CD14-positive monocyte (primary cell): ENCODE data around the gene GSTA4. TPM values are rescaled to one million over a fixed set of nuclear protein-coding genes. Genes with fewer than 3 reads are reported as not detected.

ENCODE experiments used
- DNase-seq, 3 donors: peaks; one replicate each; pipeline ENCODE4 v3.0.0-alpha.2; 2011 to 2022
- H2AFZ ChIP-seq: 2 replicates; pipeline ENCODE4 v1.6.0; 2012; ENCODE audit warnings: mild to moderate bottlenecking, low read depth, low read length, inconsistent platforms; ENCODE audit not compliant: insufficient read depth, poor library complexity, severe bottlenecking
- H3K27ac ChIP-seq, 2 donors: 1 replicate in 1 of 2; 2 replicates in 1 of 2; pipeline ENCODE4 v1.5.1; 2012 to 2013; ENCODE audit warnings: low read length in 2 of 2, control low read depth in 1 of 2, inconsistent platforms in 1 of 2, low read depth in 1 of 2, mild to moderate bottlenecking in 1 of 2
- H3K27me3 ChIP-seq, 2 donors: one replicate each; pipeline versions ENCODE4 v1.6.0 to v1.6.1; 2011 to 2013; ENCODE audit warnings: low read length in 2 of 2; ENCODE audit not compliant: control insufficient read depth in 2 of 2, insufficient read depth in 2 of 2
- H3K36me3 ChIP-seq, 2 donors: replicated peaks in 1 of 2; 1 replicate in 1 of 2; 2 replicates in 1 of 2; pipeline versions ENCODE4 v1.5.1 to v1.6.1; 2012 to 2013; ENCODE audit warnings: low read length in 2 of 2, control low read depth in 1 of 2, inconsistent platforms in 1 of 2, mild to moderate bottlenecking in 1 of 2; ENCODE audit not compliant: insufficient read depth in 2 of 2, control insufficient read depth in 1 of 2
- H3K4me1 ChIP-seq, 2 donors: 1 replicate in 1 of 2; 2 replicates in 1 of 2; pipeline versions ENCODE4 v1.5.1 to v1.6.1; 2012 to 2013; ENCODE audit warnings: low read length in 2 of 2, control low read depth in 1 of 2, inconsistent platforms in 1 of 2, mild to moderate bottlenecking in 1 of 2, moderate library complexity in 1 of 2; ENCODE audit not compliant: insufficient read depth in 2 of 2, control insufficient read depth in 1 of 2
- H3K4me2 ChIP-seq: replicated peaks from 2 replicates; pipeline ENCODE3; 2012; ENCODE audit warnings: low read length, moderate library complexity, mild to moderate bottlenecking; ENCODE audit not compliant: poor library complexity, severe bottlenecking; ENCODE audit errors: extremely low read depth
- H3K4me3 ChIP-seq, 3 experiments: fragments of 200-600 bp in 1 of 3; sonication (generic) in 1 of 3; replicated peaks in 1 of 3; 1 replicate in 2 of 3; 2 replicates in 1 of 3; pipeline ENCODE4 v1.5.1; 2011 to 2013; ENCODE audit warnings: low read length in 3 of 3, mild to moderate bottlenecking in 3 of 3, control low read depth in 2 of 3, low read depth in 2 of 3, inconsistent platforms in 1 of 3, moderate library complexity in 1 of 3
- H3K79me2 ChIP-seq: 2 replicates; pipeline ENCODE4 v1.6.0; 2012; ENCODE audit warnings: mild to moderate bottlenecking, control low read depth, inconsistent platforms, low read length, moderate library complexity; ENCODE audit not compliant: insufficient read depth
- H3K9ac ChIP-seq: 2 replicates; pipeline ENCODE4 v1.6.0; 2017; ENCODE audit warnings: low read length, mild to moderate bottlenecking; ENCODE audit not compliant: insufficient read depth, poor library complexity, severe bottlenecking
- H3K9me3 ChIP-seq, 2 donors: replicated peaks in 1 of 2; 1 replicate in 1 of 2; 2 replicates in 1 of 2; pipeline versions ENCODE4 v1.5.1 to v1.6.1; 2012 to 2013; ENCODE audit warnings: low read length in 2 of 2, control low read depth in 1 of 2; ENCODE audit not compliant: control insufficient read depth in 1 of 2, insufficient read depth in 1 of 2
- H4K20me1 ChIP-seq: 2 replicates; pipeline ENCODE4 v1.6.0; 2012; ENCODE audit warnings: mild to moderate bottlenecking, low read length, control low read depth, moderate library complexity; ENCODE audit not compliant: insufficient read depth
- H3K27ac Mint-ChIP-seq, 7 donors: one replicate each; pipeline ENCODE4 v1.8.0; 2020; ENCODE audit warnings: mild to moderate bottlenecking in 7 of 7, mixed read lengths in 7 of 7, moderate library complexity in 6 of 7, inconsistent platforms in 2 of 7
- H3K27me3 Mint-ChIP-seq, 3 donors: one replicate each; pipeline ENCODE4 v1.8.0; 2021 to 2022; ENCODE audit warnings: low read depth in 3 of 3, mild to moderate bottlenecking in 3 of 3, mixed read lengths in 3 of 3, moderate library complexity in 3 of 3, inconsistent platforms in 1 of 3
- H3K36me3 Mint-ChIP-seq, 2 donors: one replicate each; pipeline ENCODE4 v1.8.0; 2020; ENCODE audit warnings: mixed read lengths in 2 of 2, inconsistent platforms in 1 of 2, mild to moderate bottlenecking in 1 of 2
- H3K4me1 Mint-ChIP-seq: one replicate; pipeline ENCODE4 v1.8.0; 2020; ENCODE audit warnings: mild to moderate bottlenecking, mixed read lengths
- H3K4me3 Mint-ChIP-seq, 2 donors: one replicate each; pipeline ENCODE4 v1.8.0; 2020; ENCODE audit warnings: mild to moderate bottlenecking in 2 of 2, mixed read lengths in 2 of 2, moderate library complexity in 1 of 2
- H3K9me3 Mint-ChIP-seq, 7 donors: one replicate each; pipeline ENCODE4 v1.8.0; 2020 to 2022; ENCODE audit warnings: mixed read lengths in 7 of 7, mild to moderate bottlenecking in 6 of 7, moderate library complexity in 6 of 7, inconsistent platforms in 2 of 7
- CTCF ChIP-seq: fragments of 200-600 bp; IDR thresholded peaks from one replicate; pipeline ENCODE4 v1.8.0; 2022; ENCODE audit warnings: antibody characterized with exemption, mild to moderate bottlenecking
- WGBS: methylation state at CpG from one replicate; pipeline ENCODE4 v1.1.5; 2013; ENCODE audit warnings: missing lambda C conversion rate; ENCODE audit not compliant: insufficient coverage; 5-methylcytosine and 5-hydroxymethylcytosine counted together
- intact Hi-C, 2 donors: fragments of 100-400 bp; cut with micrococcal nuclease; formaldehyde crosslinking; loops; one replicate each; pipeline versions ENCODE4 v1.15.0 to v1.15.1; 2023
- polyA plus RNA-seq, 3 donors: library from polyadenylated mRNA; depleted of rRNA in 1 of 3; unstranded in 2 of 3; stranded (reverse) in 1 of 3; fragments of 300-500 nt in 2 of 3; fragments of >200 nt in 1 of 3; fragmentation: Illumina TruSeq in 2 of 3; gene quantifications; 1 replicate in 2 of 3; 2 replicates in 1 of 3; pipeline ENCODE4 v1.2.3, GENCODE V29; 2012 to 2021

Gene GSTA4
- polyA plus RNA-seq, 3 donors = 0.34 to 0.41 (median 0.36) TPM

GRCh38 chr6:53010504-53010903, 15.4 kb upstream of the GSTA4 start:
- no peak overlapping the region for H3K27ac Mint-ChIP-seq
- Histone ChIP-seq H3K79me2 (no peaks in the 10 kb centered on the region), H3K27ac (no peak overlapping the region), H3K9ac (no peak overlapping the region), H3K36me3 (peaks cover 84 to 96% of the 10 kb centered on the region in 2 donors), H3K27me3 (no peaks in the 10 kb centered on the region), H3K4me1 (no peaks in the 10 kb centered on the region), H3K9me3 (no peaks in the 10 kb centered on the region), H3K4me2 (no peak overlapping the region), H2AFZ (no peak overlapping the region), H4K20me1 (no peaks in the 10 kb centered on the region), H3K4me3 (no peak overlapping the region)
- intact Hi-C loops = no loop called here
- H3K9me3 Mint-ChIP-seq = no peaks in the 10 kb centered on the region
- TF ChIP-seq CTCF = no peak
- 100% methylated on average over 1 of the region's 1 CpG for WGBS
- no peak overlapping the region for H3K4me3 Mint-ChIP-seq
- H3K4me1 Mint-ChIP-seq = no peaks in the 10 kb centered on the region
- H3K27me3 Mint-ChIP-seq = no peaks in the 10 kb centered on the region
- H3K36me3 Mint-ChIP-seq = peaks cover 81 to 90% of the 10 kb centered on the region in 2 donors
- DNase-seq = no peak

GRCh38 chr6:53009511-53009910, 14.4 kb upstream of the GSTA4 start:
- no peak for DNase-seq
- Histone ChIP-seq H3K9me3 (no peaks in the 10 kb centered on the region), H3K27ac (no peak overlapping the region), H2AFZ (no peak overlapping the region), H3K27me3 (no peaks in the 10 kb centered on the region), H3K9ac (no peak overlapping the region), H4K20me1 (no peaks in the 10 kb centered on the region), H3K4me1 (no peaks in the 10 kb centered on the region), H3K79me2 (no peaks in the 10 kb centered on the region), H3K4me2 (no peak overlapping the region), H3K4me3 (no peak overlapping the region), H3K36me3 (peaks cover 84 to 96% of the 10 kb centered on the region in 2 donors)
- Mint-ChIP-seq H3K4me1 (no peaks in the 10 kb centered on the region), H3K4me3 (no peak overlapping the region), H3K36me3 (peaks cover 83 to 93% of the 10 kb centered on the region in 2 donors), H3K27ac (peak overlapping the region in 1 of 7 donors; percentile 0), H3K27me3 (no peaks in the 10 kb centered on the region), H3K9me3 (no peaks in the 10 kb centered on the region)
- TF ChIP-seq CTCF = no peak
- 100% methylated on average over 2 of the region's 3 CpGs for WGBS
- intact Hi-C loops = no loop called here
